GM19193 (cell line): Measurements from ENCODE around the gene COL4A6.

Experiments
- POLR2A ChIP-seq: IDR thresholded peaks from 4 replicates; pipeline ENCODE4 v1.6.1; 2011; ENCODE audit not compliant: insufficient read depth, insufficient read length; ENCODE audit errors: extremely low read depth

COL4A6 gene

DNA sequence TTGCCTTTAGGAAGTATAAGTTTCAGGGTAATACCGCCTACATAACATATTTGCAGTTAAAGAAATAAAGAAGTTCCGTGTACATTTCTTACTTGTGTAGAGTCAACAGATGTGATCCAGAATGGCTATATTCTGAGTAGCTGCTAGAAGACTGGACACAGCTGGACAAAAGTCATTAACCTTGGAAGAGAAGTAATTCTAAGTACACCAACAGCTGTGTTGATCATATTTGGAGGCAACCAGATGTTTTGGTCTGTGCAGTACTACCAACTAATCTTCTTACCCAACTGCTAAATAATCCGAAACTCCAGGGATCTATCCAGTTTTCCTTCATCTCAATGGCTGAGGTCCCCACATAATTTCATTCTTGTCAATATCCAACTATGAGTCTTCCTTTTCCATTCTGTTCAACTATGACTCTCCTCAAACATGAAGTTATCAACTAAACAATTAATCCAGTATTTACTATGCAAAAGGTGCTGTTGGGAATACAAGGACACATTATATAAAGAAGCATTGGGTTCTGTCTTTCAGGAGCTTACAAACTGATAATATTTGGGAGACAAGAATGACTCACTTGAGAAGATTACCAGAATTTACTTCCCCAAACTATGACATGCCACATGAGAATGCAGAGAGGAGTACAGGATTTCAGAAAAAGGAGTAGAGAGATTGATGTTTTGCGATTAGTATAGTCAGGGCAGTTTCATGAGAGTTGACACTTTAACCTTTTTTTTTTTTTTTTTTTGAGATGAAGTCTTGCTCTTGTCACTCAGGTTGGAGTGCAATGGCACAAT is 78.2 kb downstream of the COL4A6 start:
- TF ChIP-seq POLR2A = no peak

DNA sequence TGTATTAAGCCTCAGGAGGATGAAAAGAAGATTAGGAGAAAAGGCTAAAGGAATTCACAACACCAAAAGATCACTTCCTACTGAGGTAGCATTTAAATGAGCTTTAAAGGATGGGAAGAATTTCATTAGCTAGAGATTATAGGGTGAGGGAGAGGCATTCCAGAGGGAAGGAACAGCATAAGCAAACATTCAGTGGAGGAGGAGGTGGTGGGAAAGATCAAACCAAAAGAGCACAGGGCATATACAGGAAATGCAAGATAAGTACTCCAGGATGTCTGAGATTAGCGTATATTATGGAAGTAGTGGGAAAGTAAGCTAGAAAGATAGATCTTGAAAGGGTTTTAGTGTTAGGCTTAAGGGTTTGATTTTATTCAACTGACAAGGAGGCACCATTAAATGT is 84.8 kb downstream of the COL4A6 start:
- no peak for TF ChIP-seq POLR2A

DNA sequence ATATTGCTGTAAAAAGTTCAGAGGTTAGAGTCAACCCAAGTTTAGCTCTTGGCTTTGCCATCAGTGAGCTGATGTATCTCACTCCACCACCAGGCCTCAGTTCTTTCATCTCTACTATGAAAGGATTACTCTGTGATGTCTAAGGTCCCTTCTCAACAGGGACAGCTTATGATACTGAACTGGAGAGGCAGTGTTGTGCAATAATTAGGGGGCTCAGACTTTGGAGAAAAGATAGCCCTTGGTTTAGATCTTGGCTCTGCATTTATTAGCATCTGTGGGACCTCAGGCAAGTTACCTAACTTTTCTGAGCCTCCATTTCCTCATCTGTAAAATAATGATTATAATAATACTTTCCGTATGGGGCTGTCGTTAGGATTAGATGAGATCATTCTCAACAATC is 89.0 kb downstream of the COL4A6 start:
- no peak for TF ChIP-seq POLR2A

DNA sequence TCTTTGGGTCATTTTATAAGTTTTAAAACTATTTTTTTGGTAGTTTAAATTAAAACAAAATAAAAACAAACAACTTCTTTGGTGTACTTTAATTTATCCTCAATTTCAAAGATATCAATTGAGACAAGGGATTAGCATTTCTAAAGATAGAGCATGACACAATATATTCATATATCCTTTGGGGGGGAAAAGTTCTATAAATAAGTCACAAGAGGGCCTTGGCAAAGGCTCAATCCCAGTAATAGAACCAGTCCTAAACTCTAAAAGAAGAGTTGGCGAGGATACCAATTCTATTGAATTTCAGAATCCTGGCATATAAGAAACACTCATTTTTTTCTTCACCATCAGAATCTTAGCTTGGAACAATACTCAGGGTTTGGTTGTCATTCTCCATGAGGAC is 89.7 kb downstream of the COL4A6 start:
- TF ChIP-seq POLR2A = no peak

DNA sequence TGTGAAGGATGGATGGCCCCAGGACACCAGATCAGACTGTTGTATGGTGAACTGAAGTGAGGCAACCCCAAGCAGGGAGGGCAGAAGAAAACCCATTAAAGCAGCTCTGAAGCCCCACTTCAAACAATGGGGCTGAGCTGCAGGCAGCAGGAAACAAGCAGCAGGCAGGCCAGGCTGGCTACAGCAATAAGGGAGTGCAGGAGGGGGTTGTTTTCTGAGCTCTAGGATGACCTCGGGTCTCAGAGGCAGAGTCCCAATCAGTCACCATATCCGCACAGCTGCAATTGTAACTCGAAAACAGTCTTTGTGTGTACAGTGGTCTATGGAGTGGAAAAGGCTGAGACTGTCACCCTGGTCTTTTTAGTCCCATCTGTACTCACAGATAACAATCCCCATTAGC is 90.4 kb downstream of the COL4A6 start:
- TF ChIP-seq POLR2A = no peak

DNA sequence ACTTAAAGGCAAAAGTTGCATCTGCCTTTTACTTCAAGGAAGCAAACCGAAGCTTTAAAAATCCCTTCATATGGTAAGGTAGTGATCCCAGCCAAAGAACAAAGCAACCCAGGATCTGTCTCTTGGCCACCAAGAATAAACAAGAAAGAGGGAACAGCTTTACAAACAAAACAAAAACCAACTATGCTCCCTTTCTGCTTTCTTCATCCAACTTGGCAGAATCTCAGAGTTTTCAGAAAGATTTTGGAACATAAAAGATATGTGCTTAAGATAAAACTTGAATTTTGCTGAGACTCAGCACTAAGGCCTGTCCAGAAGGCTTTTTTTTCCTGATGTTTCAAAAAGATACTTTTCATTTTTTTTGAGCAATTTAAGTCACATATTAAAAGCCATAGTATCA is 94.0 kb downstream of the COL4A6 start:
- TF ChIP-seq POLR2A = no peak

DNA sequence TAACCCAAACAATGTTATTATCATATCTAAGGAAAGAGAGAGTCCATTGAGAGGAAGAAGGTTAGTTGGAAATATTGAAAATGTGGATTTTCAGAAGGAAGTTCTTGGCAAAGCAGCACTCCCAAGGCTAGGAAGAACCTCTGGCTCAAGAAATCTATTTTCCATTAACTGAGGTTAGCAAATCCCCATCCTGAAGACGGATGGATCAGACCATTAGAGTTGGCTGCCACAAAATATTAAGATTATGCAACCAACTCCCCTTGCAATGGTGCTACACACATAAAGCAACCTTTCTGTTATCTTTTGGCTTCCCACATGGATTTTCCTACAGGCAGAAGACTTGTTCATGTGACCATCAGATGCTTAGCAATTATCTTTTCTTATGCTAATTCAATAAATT is 96.3 kb downstream of the COL4A6 start:
- no peak for TF ChIP-seq POLR2A

DNA sequence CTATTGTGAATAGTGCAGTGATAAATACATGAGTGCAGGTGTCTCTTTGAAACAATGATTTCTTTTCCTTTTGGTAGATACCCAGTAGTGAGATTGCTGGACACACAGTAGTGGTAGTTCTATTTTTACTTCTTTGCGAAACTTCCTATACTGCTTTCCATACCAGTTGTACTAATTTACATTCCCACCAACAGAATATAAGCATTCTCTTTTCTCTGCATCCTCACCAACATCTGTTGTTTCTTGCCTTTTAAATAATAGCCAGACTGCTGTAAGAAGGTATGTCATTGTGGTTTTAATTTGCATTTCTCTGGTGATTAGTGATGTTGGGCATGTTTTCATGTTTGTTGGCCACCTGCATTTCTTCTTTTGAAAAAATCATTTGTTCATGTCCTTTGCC is 105.9 kb downstream of the COL4A6 start:
- TF ChIP-seq POLR2A = no peak

DNA sequence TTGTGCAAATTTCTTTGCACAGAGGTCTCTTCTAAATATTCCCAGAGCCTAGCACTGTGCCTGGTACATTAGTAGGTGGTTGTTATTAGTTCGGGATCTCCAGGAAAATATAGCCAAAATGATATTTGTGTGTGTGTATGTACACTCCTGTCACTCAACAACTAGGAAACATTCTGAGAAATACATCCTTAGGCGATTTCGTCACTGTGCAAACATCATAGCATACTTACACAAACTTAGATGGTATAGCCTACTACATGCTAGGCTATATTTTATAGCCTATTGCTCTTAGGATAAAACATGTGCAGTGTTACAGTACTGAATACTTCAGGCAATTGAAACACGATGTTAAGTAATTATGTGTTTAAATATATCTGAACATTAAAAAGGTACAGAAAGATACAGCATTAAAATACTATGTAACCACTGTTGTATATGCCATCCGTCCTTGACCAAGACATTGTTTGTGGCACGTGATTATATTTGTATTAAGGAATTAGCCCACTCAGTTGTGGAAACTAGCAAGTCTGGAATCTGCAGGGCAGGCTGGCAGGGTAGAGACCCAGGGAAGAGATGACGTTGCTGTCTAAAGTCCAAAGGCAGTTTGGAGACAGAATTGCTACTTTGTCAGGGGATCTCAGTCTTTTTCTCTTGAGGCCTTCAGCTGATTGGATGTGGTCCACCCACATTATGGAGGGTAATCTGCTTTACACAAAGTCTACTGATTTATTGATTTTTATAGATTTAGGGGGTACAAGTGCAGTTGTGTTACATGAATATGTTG is 106.9 kb downstream of the COL4A6 start:
- no peak for TF ChIP-seq POLR2A

DNA sequence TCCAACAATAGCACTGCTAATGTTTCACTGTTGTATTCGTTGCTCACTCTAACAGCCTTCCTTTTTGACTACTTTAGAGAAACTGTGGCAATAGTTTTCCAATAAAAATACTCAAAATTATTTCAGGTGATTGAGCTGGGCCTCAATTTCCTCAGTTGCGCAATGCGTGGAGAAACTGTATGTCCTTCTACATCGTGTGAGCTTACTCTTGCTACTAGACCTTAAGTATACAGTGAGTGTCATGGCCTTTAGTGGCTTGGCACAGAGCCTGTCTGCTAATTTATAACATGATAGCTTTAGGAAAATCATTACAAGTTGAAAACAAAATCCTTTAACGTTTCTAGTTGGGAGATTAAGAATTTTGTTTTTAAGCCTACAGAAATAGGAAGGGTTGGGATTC is 114.5 kb downstream of the COL4A6 start:
- no peak for TF ChIP-seq POLR2A

DNA sequence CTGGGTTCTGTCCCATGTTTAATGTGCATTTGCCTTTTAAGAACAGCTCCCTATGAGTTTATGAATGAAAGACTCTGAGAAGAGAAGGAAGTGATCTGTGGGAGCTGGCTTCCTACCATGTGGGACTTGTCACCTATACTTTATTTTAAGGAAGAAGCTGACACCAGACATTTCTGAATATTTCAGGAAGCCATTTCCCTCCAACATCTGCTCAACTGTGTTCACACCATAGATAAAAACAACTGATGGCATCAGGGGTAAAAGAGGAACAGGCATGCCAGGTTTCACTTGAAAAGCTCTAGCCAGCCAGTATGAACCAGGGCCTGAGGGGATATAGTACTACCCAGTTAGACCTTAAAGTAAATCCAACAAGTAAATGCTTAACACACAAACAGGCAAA is 116.0 kb downstream of the COL4A6 start:
- no peak for TF ChIP-seq POLR2A

DNA sequence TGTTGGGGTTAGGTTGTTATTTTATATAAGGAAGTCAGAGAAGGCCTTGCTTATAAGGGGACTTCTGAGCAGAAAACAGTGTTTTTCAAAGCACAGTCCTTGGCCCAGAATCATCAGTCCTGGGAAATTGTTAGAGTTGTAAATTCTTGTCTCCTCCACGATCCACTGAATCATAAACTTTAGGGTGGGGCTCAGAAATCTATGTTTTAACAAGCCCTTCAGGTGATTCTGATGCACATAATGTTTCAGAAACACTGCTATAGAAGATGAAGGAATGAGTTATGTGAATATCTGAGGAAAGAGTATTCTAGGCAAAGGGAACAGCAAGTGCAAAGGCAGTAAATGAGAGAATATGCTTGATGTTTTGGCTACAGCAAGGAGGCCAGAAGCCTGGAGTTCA is 121.8 kb downstream of the COL4A6 start:
- TF ChIP-seq POLR2A = no peak

DNA sequence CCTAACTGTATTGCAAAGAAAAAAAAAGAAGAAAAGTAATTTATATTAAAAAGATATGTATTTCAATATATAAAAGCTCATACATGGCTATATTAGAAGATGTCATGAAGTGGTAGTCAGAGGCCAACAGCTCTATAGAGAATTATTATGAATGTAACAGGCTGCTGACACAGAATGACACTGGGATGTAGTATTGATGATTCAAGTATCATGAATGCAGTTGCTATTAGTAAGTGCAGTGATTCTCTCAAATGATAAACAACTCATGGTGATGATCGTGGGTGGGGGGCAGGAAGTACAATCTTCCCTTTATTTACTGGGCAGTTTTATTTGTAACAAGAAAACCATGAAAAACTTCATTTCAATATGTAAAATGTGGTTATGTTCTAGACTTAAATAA is 124.6 kb downstream of the COL4A6 start:
- no peak for TF ChIP-seq POLR2A

DNA sequence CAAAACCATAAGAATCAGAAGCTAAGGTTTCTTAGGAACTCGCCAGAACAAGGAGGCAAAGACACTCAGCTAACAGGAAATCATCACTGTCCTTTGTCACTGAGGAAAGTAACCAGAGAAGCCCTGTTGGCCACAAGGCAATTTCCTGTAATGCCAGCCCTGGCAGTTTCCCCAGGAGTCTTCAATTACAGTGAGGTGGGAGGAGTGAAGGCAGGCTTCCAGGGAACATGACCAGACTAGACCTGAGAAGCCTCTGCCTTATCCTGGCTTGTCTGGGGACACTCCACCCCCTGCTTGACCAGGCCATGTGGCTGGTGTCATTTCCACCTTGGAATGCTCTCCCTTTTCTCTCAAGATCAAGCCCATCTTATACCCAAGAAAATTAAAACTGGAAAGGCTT is 125.3 kb downstream of the COL4A6 start:
- TF ChIP-seq POLR2A = no peak

DNA sequence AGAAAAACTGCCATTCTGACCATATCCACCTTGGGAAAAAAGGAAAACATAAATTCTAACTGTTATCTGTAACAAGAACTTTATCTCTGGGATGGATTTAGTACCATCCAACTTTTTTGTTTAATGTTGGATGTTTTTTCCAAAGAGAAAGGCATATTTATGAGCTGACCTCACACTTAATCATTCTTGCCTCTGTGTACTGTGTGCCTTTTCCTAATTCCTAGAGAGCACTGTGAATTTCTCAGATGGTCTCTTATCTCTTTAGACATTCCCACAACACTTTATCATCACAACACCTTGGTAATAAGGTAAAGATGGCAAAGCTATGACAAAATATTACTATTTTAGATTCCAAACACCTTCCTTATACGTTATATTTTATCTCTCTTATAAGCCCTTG is 126.2 kb downstream of the COL4A6 start:
- no peak for TF ChIP-seq POLR2A

DNA sequence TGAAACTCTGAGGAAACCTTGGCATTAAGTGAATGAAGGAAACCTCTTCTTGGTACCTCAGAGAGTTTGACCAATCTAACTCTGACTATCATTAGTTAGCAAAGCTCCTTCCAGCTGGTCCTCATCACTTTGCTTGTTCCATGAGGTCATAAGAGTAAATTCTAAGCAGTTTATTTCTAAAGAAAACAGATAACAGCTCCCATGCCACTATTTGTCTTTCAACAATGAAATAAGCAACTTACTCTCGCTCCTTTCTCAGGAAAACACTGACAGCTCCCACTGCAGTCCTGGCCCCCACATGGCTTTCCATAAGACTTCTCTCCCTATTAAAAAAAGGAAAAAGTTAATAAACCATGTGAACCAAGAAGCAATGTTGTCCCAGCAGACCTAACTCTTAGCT is 127.7 kb downstream of the COL4A6 start:
- TF ChIP-seq POLR2A = no peak
